AG09319 (cell line): ENCODE data around the gene ATG9A.

Source experiments
- DNase-seq: peaks from one replicate; pipeline ENCODE4 v3.0.0-alpha.2; 2010; ENCODE audit warnings: low read depth; ENCODE audit errors: extremely low read depth
- TF ChIP-seq, protein P1 (sequence below): IDR thresholded peaks from 2 replicates; pipeline ENCODE4 v1.5.1; 2011; ENCODE audit warnings: low read depth, mild to moderate bottlenecking, inconsistent platforms, low read length, moderate library complexity

ATG9A gene

DNA sequence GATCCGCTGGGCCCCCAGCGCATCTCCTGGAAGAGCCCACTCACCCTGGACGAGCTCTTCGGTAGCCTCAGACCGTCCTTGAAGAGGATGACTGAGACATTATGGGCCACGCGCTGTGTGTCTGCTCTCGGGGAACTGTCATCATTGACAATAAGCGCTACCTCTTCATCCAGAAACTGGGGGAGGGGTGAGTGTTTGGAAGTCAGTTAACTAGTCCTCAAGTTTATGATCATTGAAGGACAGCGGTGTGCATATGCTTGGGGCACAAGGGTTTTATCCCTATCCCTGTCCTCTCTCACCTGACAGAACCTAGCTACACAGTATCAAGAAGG lies 16.4 kb upstream of the ATG9A start:
- TF ChIP-seq, protein P1, sequence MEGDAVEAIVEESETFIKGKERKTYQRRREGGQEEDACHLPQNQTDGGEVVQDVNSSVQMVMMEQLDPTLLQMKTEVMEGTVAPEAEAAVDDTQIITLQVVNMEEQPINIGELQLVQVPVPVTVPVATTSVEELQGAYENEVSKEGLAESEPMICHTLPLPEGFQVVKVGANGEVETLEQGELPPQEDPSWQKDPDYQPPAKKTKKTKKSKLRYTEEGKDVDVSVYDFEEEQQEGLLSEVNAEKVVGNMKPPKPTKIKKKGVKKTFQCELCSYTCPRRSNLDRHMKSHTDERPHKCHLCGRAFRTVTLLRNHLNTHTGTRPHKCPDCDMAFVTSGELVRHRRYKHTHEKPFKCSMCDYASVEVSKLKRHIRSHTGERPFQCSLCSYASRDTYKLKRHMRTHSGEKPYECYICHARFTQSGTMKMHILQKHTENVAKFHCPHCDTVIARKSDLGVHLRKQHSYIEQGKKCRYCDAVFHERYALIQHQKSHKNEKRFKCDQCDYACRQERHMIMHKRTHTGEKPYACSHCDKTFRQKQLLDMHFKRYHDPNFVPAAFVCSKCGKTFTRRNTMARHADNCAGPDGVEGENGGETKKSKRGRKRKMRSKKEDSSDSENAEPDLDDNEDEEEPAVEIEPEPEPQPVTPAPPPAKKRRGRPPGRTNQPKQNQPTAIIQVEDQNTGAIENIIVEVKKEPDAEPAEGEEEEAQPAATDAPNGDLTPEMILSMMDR, result no peak
- DNase-seq, result no peak

DNA sequence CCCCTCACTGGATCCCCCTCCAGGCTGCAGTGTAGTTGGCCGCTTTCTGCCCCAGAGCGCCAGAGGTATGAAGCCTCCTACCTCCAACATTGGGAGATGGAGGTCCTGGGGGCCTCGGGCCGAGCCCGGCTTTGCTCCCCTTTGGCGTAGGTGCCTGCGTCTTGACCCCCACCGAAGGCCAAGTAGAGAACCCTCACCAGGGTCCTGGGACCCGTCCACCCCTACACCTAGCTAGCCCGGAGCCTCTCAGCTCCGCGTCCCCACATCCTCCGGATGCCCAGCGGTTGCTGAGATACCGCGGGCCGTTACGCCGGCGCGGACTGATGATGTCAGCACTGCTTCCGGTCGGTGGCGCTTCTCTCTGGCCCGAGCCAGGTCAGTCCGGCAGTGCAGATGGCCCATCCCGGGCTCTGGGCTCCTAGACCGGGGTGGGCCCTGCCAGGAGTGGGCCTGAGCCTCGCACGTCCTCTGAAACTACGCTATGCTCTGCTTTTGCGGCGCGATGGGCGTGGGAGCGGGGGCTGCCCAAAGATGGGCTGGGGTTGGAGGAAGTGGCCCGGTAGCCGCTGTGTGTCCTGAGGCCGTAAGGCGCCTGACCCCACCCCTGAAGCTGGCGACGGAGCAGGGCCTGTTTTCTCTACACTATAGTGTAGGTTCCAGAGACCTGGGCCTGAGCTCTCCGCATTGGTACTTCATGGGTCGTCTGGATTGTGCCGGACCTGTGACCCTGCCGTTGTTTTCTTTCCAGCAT lies 15.9 kb upstream of the ATG9A start, which contains the start of the genes GLB1L and STK16:
TSS of gene GLB1L (minus strand) at position 297 of the 751 bp plus-strand sequence. CDS start 1,871 bp downstream, outside the sequence.
TSS of gene STK16 (plus strand) at position 332 of the 751 bp plus-strand sequence. CDS start 521 bp downstream, outside the sequence.
- TF ChIP-seq, protein P1, result no peak
- DNase-seq, result peak; percentile 84

DNA sequence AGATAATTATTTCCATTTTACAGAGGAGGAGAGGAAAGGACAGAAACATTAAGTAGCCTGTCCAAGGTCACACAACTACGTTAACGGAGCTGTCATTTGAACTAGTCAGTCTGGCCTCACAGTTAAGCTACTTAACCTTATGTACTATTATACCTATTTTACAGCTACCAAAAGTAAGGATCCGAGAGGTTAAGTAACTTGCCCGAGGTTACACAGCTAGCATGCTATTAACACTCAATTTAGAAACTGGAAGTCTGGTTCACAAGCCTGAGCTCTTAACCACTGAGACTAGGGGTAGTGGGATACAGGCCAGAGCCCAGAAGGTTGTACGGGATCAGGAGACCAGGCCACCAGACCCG lies 15.3 kb upstream of the ATG9A start:
- no peak for DNase-seq
- TF ChIP-seq, protein P1, result no peak

DNA sequence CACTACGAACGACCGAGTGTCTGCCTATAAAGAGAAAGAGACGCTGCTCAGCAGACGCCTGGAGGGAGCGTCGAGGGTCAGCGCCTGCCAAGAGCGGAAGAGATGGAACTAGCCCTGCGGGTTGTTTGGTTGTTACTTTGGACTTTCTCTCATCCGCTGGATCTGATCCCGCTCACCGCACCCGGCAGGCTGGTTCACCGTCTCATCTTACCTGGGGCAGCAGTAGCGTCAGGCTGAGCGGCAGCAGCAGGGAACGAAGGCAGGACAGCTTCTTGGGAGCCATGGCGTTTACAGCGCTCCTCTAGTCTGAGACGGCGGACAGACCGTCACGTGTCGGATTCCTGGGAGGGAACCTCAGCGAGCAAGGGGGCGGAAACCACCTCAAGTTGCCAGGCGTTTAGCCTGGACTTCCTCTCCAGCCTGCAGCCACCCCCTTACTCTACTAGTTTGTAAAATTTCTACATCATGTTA lies 13.9 kb upstream of the ATG9A start:
- DNase-seq, result no peak
- TF ChIP-seq, protein P1, result no peak

DNA sequence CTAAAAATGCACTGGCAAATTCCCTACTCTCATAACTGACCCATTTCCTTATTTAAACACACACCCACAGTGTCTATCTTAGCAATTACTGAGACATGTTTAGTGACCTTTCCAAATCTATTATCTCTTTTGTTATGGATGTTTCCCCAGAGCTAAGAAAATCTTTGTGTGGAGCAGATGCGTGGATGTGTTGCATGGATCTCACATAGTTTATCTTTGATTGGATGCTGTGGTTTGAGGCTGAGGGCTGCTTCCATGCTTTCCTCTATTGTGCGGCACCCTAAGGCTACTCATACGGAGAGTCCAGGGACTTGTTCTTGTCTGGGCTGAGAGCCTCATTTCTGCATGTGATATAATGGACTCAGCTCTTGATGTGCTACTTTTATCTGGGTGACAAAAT lies 4.9 kb upstream of the ATG9A start:
- DNase-seq, result no peak
- TF ChIP-seq, protein P1, result no peak

DNA sequence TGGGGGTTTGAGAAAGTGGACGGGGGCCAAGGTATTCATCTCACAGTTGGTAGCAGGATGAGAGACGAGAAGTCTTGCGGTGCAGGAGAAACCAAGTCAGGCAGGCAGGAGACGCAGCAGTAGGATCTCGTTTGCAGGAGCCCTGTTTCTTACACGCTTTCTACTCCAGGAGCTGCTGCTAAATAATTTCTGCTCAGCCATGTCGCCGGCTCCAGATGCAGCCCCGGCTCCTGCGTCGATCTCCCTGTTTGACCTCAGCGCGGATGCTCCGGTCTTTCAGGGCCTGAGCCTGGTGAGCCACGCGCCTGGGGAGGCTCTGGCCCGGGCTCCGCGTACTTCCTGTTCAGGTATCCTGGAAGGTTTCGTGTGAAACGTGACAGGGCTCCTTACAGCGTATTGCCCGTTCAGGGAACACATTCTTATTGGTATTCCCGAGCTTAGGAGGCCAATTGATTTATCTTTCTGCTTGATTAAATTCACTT lies 664 bp upstream of the ATG9A start:
- DNase-seq, result no peak
- TF ChIP-seq, protein P1, result no peak

DNA sequence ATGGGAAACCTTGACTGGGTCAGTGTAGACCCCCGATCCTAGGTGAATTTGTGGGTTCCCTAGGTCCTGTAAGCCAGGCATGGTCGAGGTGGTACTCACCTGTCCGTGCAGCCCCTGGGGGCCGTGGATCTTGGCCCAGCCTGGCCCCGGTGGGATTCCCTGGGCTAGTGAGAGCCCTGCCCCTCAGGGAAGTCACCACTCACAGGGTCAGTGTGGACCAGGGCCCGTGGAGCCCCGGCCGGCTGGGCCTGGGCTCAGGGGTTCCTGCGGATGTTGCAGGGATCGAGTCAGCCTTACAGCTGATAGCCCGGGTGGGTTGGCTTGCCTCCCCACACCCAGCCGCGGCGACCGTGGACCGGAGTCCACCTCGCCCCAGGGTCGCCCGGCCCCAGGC lies 528 bp downstream of the ATG9A start:
- TF ChIP-seq, protein P1, result no peak
- no peak for DNase-seq
